B cell (primary cell): ENCODE measurements around the gene CMIP.

Experiments used
- EZH2 ChIP-seq: IDR thresholded peaks from 2 replicates; pipeline ENCODE4 v1.6.1; 2012; ENCODE audit warnings: borderline replicate concordance, low read depth, mild to moderate bottlenecking, moderate library complexity, low read length; ENCODE audit not compliant: insufficient read depth, poor library complexity, severe bottlenecking
- TF ChIP-seq, protein P1 (sequence below): fragments of 200-600 bp; IDR thresholded peaks from one replicate; pipeline ENCODE4 v1.8.0; 2022; ENCODE audit warnings: antibody characterized with exemption, mild to moderate bottlenecking

GRCh38 chr16:81599034-81599744 lies 154.6 kb downstream of the CMIP start:
- TF ChIP-seq, protein P1, sequence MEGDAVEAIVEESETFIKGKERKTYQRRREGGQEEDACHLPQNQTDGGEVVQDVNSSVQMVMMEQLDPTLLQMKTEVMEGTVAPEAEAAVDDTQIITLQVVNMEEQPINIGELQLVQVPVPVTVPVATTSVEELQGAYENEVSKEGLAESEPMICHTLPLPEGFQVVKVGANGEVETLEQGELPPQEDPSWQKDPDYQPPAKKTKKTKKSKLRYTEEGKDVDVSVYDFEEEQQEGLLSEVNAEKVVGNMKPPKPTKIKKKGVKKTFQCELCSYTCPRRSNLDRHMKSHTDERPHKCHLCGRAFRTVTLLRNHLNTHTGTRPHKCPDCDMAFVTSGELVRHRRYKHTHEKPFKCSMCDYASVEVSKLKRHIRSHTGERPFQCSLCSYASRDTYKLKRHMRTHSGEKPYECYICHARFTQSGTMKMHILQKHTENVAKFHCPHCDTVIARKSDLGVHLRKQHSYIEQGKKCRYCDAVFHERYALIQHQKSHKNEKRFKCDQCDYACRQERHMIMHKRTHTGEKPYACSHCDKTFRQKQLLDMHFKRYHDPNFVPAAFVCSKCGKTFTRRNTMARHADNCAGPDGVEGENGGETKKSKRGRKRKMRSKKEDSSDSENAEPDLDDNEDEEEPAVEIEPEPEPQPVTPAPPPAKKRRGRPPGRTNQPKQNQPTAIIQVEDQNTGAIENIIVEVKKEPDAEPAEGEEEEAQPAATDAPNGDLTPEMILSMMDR = no peak
- no peak for TF ChIP-seq EZH2
